Type B pancreatic cell (in vitro differentiated cells): ENCODE results near the gene IAPP. TPM values are rescaled to one million over a fixed set of nuclear protein-coding genes. Genes with fewer than 3 reads are reported as not detected.

Experiments used
- DNase-seq: peaks from one replicate; pipeline ENCODE4 v3.0.0; 2021; ENCODE audit warnings: mixed read lengths; ENCODE audit not compliant: unreplicated experiment; ENCODE audit errors: extremely low spot score
- H3K27ac Mint-ChIP-seq: 2 replicates; pipeline ENCODE4 v1.8.0; 2021; ENCODE audit warnings: mild to moderate bottlenecking, mixed read lengths
- H3K27me3 Mint-ChIP-seq: 2 replicates; pipeline ENCODE4 v1.8.0; 2021; ENCODE audit warnings: mixed read lengths
- H3K36me3 Mint-ChIP-seq: 2 replicates; pipeline ENCODE4 v1.8.0; 2021; ENCODE audit warnings: mixed read lengths
- H3K4me1 Mint-ChIP-seq: one replicate; pipeline ENCODE4 v1.8.0; 2021; ENCODE audit warnings: mixed read lengths; ENCODE audit not compliant: unreplicated experiment
- H3K4me3 Mint-ChIP-seq: 2 replicates; pipeline ENCODE4 v1.8.0; 2021; ENCODE audit warnings: mild to moderate bottlenecking, mixed read lengths
- H3K9me3 Mint-ChIP-seq: 2 replicates; pipeline ENCODE4 v1.8.0; 2021; ENCODE audit warnings: mixed read lengths
- long read RNA-seq: library from polyadenylated mRNA; unstranded; transcript quantifications from one replicate; pipeline ENCODE4 v2.0.0, GENCODE V29; 2020
- total RNA-seq: library from RNA; stranded (reverse); gene quantifications from 2 replicates; pipeline ENCODE4 v1.2.1, GENCODE V29; 2021; ENCODE audit warnings: low replicate concordance
- TF ChIP-seq, protein P1 (sequence below): fragments of 200-600 bp; sonication (generic); conservative IDR thresholded peaks from 2 replicates; pipeline ENCODE4 v1.5.0; 2021; ENCODE audit warnings: antibody characterized with exemption, mild to moderate bottlenecking

IAPP gene
- 10.0 and 10.4 TPM in 2 replicates for total RNA-seq
- long read RNA-seq, transcript IAPP-201 (3 exons, 1,958 nt) = major isoform, 13 of 14 reads
- long read RNA-seq, partial matches to known transcripts = 0 of 14 reads
- long read RNA-seq, other reads (novel, unspliced or antisense) = 1 of 14 reads

DNA sequence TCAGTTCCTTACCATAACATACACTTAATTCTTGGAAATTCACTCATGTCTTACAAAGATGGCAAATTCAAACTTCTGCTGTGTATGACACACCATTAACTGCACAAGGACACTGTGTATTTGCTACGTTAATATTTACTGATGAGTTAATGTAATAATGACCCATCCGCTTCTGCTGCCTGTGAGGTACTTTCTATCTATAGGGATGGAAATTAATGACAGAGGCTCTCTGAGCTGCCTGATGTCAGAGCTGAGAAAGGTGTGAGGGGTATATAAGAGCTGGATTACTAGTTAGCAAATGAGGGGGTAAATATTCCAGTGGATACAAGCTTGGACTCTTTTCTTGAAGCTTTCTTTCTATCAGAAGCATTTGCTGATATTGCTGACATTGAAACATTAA is at the start of gene IAPP:
Gene IAPP (plus strand): TSS at position 301 of the 400 bp plus-strand sequence. CDS start 450 bp downstream, outside the sequence.
- Mint-ChIP-seq H3K4me1 (no peaks in the 10 kb centered on the region), H3K27me3 (peaks cover 5% of the 10 kb centered on the region), H3K4me3 (no peak within 1 kb of the TSS), H3K27ac (no peak within 1 kb of the TSS), H3K9me3 (no peaks in the 10 kb centered on the region), H3K36me3 (no peaks in the 10 kb centered on the region)
- DNase-seq = no peak
- TF ChIP-seq, protein P1, sequence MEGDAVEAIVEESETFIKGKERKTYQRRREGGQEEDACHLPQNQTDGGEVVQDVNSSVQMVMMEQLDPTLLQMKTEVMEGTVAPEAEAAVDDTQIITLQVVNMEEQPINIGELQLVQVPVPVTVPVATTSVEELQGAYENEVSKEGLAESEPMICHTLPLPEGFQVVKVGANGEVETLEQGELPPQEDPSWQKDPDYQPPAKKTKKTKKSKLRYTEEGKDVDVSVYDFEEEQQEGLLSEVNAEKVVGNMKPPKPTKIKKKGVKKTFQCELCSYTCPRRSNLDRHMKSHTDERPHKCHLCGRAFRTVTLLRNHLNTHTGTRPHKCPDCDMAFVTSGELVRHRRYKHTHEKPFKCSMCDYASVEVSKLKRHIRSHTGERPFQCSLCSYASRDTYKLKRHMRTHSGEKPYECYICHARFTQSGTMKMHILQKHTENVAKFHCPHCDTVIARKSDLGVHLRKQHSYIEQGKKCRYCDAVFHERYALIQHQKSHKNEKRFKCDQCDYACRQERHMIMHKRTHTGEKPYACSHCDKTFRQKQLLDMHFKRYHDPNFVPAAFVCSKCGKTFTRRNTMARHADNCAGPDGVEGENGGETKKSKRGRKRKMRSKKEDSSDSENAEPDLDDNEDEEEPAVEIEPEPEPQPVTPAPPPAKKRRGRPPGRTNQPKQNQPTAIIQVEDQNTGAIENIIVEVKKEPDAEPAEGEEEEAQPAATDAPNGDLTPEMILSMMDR = no peak

DNA sequence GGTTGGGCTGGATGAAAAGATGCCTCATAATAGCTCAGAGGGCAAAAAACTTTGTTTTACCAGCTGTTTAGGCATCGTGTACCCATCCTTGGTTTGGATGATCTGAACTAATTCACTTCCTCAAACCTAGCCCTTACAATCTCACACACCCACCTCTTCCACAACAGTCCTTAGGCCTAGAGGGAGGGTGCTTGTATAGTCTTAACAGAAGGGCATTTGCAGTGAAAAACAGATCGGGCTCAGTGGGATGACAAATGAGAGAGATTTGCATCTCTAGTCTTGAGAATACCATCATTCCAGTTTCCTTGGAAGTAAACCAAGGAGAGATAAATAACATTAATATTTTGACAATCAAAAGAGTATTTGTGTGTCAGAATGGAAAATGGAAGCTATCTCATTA is 49.0 kb upstream of the IAPP start:
- H3K27me3 Mint-ChIP-seq = no peaks in the 10 kb centered on the region
- TF ChIP-seq, protein P1 = no peak
- peaks cover 10% of the 10 kb centered on the region for H3K9me3 Mint-ChIP-seq
- no peak overlapping the region for H3K4me3 Mint-ChIP-seq
- no peaks in the 10 kb centered on the region for H3K4me1 Mint-ChIP-seq
- no peak overlapping the region for H3K27ac Mint-ChIP-seq
- no peaks in the 10 kb centered on the region for H3K36me3 Mint-ChIP-seq
- DNase-seq = no peak

DNA sequence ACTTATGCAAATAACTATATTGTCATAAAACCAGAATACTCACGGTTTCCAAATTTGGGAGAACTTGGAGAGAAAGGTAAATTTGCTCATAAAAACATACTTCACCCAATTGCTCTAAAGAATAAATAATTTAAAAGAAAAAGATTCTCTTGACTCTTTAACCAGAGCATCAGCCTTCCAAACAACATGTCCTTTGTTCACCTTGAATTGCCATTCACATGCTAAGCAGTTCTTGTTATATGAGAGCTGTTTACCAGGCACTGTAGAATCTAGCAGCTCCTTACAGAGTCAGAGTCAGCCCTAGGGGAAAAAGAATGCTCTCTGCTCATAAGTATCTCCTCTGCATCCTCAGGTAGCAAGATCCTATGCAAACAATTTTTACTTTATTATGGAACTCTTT is 48.2 kb upstream of the IAPP start:
- no peak overlapping the region for H3K27ac Mint-ChIP-seq
- no peaks in the 10 kb centered on the region for H3K27me3 Mint-ChIP-seq
- no peaks in the 10 kb centered on the region for H3K4me1 Mint-ChIP-seq
- TF ChIP-seq, protein P1 = no peak
- no peak overlapping the region for H3K4me3 Mint-ChIP-seq
- no peaks in the 10 kb centered on the region for H3K36me3 Mint-ChIP-seq
- peaks cover 10% of the 10 kb centered on the region for H3K9me3 Mint-ChIP-seq
- DNase-seq = no peak

DNA sequence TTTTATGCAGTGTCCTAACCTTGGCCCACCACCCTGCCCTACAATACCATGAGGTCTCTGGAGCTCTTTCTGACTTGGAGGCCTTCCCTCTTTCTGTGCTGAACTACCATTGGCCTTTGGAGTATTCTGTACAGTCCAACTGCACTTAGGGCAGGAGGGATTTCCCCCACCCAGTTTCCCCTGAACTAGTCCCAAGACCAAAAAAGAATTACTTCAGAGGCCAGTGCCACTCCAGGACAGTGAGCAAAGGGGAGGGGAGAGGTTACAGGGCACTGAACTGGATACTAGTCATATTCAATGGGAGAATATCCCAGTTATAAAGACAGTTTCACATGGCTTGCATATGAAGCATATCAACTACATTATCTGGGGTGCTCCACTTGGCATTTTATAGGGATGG is 44.1 kb upstream of the IAPP start:
- no peak overlapping the region for H3K27ac Mint-ChIP-seq

DNA sequence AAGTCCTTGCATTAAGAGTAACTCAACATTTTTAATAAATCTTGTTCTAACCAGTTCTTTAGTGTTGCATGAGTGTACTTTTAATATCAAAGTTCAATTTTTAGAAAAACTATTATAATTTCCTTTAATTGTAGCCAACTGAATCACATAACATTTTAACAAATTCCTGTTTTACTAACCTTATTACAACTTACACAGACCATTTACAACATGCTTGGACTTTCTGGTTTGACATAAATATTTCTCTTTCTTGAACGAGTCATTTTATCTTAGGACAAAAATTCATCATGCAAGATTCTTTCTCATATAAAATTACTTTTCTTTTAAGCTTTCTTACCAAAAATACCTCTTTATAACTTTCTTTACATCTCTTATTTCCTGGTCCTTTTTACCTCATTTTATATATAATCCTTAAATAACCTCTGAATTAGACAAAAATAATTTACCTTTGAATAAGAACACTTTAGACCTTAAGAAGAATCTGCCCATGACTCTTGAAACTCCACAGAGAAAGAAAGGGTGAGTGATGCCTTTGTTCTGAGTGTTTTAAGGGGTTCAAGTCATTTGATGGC is 41.9 kb upstream of the IAPP start:
- Mint-ChIP-seq H3K36me3 (peaks cover 5% of the 10 kb centered on the region), H3K27me3 (no peaks in the 10 kb centered on the region), H3K27ac (no peak overlapping the region), H3K4me3 (no peak overlapping the region), H3K4me1 (no peaks in the 10 kb centered on the region), H3K9me3 (peaks cover 14% of the 10 kb centered on the region)
- DNase-seq = no peak
- TF ChIP-seq, protein P1 = no peak

More for the DNA sequence above, 44.1 kb upstream of the IAPP start:
- TF ChIP-seq, protein P1 = no peak
- no peak for DNase-seq
- H3K36me3 Mint-ChIP-seq = peaks cover 5% of the 10 kb centered on the region
- no peaks in the 10 kb centered on the region for H3K27me3 Mint-ChIP-seq
- H3K4me3 Mint-ChIP-seq = no peak overlapping the region
- H3K9me3 Mint-ChIP-seq = peaks cover 17% of the 10 kb centered on the region
- no peaks in the 10 kb centered on the region for H3K4me1 Mint-ChIP-seq
